D721Med (cell line): ENCODE results near the gene OXLD1.

Experiments
- DNase-seq: peaks from one replicate; pipeline ENCODE4 v3.0.0; 2011; ENCODE audit warnings: low spot score; ENCODE audit not compliant: insufficient read length
- FAIRE-seq: peaks from 2 replicates; lab custom pipeline; 2011; peaks lifted over from hg19 to GRCh38; lab: Jason Lieb, UNC
- TF ChIP-seq, protein P1 (sequence below): IDR thresholded peaks from 2 replicates; pipeline ENCODE4 v1.5.1; 2012; ENCODE audit warnings: mild to moderate bottlenecking, control low read depth; ENCODE audit not compliant: insufficient read depth; ENCODE audit errors: missing control alignments

Gene OXLD1

DNA sequence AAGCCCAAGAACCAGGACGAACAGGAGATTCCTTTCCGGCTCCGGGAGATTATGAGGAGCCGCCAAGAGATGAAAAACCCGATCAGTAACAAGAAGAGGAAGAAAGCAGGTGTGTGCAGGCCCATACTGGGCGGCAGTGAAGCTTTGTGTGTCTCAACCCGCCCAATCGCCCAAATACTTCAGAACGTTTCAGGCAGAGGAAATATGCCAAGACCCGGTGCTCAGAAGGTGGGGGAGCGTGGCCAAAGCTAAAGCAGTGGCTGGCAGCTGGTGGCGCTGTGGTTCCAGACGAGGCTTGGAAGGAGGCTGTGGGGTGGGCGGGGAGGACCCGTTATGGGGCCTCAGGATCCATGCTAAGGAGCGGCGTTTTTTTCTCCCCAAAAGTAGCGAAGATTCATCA, 1.3 kb upstream of the OXLD1 start:
- DNase-seq (no peak), FAIRE-seq (no peak)
- TF ChIP-seq, protein P1, sequence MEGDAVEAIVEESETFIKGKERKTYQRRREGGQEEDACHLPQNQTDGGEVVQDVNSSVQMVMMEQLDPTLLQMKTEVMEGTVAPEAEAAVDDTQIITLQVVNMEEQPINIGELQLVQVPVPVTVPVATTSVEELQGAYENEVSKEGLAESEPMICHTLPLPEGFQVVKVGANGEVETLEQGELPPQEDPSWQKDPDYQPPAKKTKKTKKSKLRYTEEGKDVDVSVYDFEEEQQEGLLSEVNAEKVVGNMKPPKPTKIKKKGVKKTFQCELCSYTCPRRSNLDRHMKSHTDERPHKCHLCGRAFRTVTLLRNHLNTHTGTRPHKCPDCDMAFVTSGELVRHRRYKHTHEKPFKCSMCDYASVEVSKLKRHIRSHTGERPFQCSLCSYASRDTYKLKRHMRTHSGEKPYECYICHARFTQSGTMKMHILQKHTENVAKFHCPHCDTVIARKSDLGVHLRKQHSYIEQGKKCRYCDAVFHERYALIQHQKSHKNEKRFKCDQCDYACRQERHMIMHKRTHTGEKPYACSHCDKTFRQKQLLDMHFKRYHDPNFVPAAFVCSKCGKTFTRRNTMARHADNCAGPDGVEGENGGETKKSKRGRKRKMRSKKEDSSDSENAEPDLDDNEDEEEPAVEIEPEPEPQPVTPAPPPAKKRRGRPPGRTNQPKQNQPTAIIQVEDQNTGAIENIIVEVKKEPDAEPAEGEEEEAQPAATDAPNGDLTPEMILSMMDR, result peak; percentile 81

DNA sequence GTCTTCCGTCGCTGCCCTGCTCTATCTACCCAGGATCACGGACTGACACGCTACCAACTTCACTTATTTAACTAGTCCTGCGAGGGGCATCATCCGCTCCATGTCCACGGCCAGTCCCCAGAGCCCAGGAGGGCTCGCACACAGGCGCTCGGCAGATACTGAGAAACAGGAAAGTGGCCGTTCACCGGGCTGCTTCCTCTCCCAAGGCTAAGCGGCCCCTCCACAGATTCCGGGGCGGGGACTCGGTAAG, 388 bp downstream of the OXLD1 start:
- TF ChIP-seq, protein P1, result no peak
- FAIRE-seq, result no peak
- DNase-seq, result no peak

DNA sequence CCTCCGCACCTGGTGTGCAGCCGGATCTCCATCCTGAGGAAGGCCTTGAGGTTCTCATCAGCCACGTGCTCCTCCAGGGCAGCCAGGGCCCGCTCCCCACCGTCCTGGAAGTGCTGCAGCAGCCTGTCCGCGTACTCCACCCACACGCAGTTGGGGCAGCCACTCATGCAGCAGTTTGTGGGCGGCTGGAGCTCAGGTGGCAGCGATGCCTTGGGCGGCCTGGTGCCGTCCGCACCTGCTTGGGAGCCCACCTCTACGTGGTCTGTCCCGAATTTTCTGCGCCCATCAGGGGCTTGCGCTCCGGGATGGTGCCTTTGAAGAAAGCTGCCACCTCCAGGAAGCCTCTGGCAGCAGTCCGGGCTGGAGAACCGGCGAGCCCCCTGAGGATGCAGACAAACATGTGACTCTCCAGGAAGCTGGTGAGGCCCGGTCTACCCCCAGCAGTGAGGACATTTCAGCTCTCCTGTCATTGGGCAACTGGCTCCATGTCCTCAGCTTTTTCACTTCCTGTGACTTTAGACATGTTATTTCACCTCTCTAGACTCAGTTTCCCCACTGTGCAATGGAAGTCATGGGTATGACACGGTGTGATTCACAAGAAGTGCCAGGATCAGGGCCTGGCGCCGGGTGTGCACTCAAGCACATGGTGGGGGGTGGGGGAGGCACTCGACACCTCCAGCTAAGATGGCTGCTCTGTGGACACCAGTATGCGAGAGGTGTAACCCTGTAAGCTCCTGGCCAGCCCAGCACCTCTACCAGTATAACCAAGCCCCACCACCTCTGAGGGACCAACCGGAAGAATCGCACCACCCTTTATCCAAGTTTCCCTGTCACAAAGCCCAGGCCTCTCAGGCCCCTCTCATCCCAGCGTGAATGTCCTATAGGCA, 957 bp downstream of the OXLD1 start:
- TF ChIP-seq, protein P1, result no peak
- DNase-seq (no peak), FAIRE-seq (no peak)

DNA sequence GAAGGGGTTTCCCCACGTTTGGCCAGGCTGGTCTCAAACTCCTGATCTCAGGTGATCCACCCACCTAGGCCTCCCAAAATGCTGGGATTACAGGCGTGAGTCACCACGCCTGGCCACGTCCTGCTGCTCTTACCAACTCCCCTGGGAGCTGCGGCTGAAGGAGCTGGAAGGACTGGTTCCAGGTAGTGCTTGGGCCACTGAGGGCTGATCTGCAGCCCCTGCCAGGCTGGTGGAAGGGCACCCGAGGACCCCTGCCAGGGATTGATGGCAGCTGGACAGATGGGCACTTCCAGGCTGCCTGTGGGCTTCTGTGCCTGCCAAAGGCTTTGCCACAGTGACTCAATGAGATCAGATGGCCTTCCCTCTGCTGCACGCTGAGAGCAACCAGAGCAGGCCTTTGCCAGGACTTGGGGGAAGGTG, 2.3 kb downstream of the OXLD1 start:
- DNase-seq (no peak), FAIRE-seq (no peak)
- TF ChIP-seq, protein P1, result no peak

DNA sequence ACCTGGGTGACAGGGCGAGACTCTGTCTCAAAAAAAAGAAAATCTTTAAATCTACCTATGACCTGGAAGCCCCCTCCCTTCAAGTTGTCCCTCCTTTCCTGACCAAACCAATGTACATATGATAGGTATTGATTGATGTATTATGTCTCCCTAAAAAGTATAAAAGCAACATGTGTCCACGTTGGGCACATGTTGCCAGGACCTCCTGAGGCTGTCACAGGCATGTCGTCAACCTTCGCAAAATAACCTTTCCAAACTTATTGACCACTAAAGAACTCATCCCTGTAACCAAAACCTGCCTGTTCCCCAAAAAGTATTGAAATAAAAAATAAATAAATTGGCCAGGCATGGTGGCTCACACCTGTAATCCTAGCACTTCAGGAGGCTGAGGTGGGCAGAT, 4.4 kb downstream of the OXLD1 start:
- no peak for FAIRE-seq
- TF ChIP-seq, protein P1, result no peak

DNA sequence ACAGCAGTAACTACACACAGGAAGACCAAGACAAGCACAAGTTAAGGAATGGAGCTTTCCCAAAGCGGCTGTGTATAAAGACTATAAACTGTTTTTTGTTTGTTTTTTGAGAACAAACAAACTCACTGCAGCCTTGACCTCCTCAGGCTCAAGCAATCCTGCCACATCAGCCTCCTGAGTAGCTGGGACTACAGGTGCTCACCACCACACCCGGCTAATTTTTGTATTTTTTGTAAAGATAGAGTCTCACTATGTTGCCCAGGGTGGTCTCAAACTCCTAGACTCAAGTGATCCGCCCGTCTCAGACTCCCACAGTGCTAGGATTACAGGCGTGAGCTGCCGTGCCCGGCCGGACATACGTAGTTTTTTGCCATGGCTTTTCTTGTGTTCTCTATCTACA, 6.0 kb downstream of the OXLD1 start:
- DNase-seq, result no peak
- FAIRE-seq, result no peak
- TF ChIP-seq, protein P1, result no peak

More for the DNA sequence above, 4.4 kb downstream of the OXLD1 start:
- no peak for DNase-seq

DNA sequence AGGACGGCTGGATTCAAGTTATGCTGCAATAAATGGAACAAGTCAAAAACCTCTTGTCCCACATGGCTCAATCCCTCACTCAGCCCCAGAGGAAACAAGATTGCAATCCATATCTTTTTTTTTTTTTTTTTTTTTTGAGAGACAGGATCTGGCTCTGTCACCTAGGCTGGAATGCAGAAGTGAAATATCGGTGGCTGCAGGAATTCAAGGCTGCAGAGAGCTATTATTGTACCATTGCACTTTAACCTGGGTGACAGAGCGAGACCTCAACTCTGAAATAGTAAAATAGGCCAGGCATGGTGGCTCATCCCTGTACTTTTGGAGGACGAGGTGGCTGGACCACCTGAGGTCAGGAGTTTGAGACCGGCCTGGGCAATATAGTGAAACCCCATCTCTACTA, 7.4 kb downstream of the OXLD1 start:
- FAIRE-seq, result no peak
- no peak for DNase-seq
- TF ChIP-seq, protein P1, result no peak
